GM18873 (cell line): ENCODE measurements around the gene RPTOR.

Experiments used
- ATAC-seq: cut with Tn5 transposase; IDR thresholded peaks from one replicate; pipeline ENCODE4 v1.9.1; 2021; ENCODE audit warnings: mild to moderate bottlenecking, moderate library complexity, moderate number of reproducible peaks; ENCODE audit not compliant: unreplicated experiment, low FRiP score

RPTOR gene

DNA sequence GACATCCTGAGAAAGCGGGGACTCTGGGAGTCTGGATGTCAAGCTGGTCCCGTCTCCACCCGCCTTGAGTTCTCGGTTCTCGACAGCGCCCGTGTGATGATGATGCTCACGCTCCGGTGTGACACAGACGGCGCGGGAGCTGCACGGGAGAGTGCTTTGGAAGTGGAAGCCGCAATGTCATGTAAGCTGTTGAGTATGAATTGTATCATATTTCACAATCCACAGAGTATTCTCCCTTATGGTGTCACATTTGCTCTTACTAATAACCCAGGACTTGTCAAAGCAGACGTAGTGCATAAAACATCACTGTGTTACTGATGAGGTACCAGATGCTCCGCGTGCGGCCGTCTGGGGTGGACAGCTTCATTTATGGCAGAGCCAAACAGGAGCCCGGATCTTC lies 229.5 kb downstream of the RPTOR start:
- ATAC-seq: no peak

DNA sequence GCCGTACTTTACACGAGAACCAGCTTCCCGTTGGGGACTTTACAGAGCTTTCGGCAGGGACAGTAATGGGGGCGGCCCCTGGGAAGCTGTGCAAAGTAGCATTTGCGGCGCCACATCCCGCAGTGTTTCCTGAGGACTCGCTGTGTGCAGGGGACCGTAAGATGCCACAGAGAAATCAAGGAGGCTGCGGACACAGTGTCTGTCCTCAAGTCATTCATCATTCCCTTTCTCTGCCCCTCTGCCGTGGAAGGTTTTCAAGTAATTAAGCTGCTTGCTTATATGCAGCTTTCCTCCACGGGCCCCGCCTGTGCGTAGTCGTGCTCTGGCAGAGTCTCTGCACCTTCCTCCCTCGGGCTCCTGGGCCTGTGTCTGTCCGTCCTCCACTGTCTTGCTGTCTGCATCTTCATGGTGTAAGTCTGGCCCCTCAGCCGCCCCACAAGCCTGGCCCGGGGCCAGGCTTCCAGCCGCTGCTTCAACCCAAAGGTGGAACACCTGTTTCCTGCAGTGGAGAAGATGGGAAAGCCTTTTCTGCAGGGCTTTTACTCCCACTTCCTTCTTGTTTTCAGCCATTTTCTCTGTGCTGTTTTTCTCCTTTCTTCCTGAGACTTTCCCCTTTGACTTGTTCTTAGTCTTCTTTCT lies 230.1 kb downstream of the RPTOR start:
- no peak for ATAC-seq

DNA sequence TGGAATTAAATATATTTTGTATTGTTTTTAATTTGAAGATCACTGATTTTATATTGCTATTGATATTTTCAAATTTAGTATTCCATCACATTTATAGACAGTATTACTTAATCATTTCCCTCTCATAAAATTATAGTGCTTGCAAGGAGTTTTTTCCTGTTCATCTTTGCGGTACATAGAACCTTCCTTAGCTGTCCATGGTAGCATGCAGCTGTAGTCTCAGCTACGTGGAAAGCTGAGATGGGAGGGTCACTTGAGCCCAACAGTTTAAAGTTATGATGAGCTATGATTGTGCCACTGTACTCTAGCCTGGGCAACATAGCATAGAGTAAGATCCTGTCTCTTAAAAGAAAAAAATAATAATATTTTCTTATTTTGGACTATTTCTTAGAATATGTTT lies 231.2 kb downstream of the RPTOR start:
- no peak for ATAC-seq

DNA sequence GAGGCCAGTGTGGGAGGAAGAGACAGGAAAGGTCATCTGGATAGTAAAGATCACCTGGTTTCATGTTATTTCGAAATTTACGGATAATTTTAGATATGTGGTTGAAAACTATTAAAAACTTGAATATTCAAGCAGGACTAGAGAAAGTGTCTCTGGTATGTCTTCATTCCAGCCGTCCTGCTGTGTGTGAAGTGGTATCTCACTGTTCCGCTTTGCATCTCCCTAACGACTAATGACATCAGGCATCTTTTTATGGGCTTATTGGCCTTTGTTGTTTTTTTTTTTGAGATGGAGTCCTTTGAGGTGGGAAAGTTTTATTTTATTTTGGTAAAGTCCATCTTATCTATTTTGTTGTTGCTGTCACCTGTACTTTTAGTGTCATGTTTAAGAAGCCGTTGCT lies 232.6 kb downstream of the RPTOR start:
- ATAC-seq: no peak

DNA sequence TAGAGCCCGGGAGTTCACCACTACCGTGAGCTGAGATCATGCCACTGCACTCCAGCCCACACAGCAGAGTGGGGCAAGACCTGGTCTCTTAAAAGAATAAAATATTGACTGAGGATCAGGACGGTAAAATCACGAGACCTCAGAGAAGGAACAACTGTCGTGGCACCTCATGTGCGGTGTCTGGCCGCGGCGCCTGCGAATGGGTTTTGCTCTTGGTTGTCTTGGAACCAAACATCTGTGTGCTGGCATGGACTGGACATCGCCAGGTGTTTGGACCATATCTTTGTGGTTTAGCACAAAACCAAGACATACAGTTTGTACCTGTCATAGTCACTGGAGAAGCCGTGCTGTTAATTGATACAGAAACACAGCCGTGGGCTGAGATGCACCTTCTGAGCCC lies 234.1 kb downstream of the RPTOR start:
- ATAC-seq: no peak

DNA sequence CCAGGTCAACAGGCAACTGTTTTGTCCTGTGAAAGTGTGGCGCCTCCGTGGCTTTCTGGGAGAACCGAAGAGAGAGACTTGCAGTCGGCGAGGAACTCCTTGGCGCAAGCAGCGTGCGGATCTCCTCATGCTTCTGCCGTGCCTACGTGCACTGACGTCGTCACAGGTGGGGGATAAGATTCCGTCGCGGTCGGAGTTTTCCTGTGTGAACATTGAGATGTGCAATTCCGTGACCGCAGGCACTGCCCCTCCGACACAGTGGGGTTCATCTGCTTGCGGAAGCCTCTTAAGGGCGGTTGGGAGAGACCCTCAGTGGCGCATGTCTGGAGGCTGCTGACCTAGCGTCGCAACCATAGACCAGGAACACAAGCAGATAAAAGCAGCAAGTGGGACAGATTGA lies 234.7 kb downstream of the RPTOR start:
- no peak for ATAC-seq

DNA sequence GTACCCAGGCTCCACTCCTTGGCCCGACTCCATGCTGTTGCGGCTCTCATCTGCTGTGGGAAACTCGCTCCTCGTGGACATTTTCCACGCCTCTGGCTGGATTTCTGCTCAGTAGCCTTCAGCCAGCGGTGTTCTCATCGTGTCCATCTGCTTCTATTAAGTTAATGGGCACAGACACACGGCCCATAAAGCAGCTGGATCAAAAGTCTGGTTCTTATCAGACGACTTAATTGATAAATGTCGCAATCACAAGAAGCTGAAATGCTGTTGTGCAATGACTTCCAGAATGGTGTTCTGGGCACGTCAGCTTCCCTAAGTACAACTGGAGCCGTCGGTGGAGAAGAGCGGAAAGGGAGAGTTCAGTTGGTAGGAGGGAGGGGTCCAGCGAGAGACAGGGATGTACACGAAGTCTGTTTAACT lies 235.3 kb downstream of the RPTOR start:
- ATAC-seq: no peak

DNA sequence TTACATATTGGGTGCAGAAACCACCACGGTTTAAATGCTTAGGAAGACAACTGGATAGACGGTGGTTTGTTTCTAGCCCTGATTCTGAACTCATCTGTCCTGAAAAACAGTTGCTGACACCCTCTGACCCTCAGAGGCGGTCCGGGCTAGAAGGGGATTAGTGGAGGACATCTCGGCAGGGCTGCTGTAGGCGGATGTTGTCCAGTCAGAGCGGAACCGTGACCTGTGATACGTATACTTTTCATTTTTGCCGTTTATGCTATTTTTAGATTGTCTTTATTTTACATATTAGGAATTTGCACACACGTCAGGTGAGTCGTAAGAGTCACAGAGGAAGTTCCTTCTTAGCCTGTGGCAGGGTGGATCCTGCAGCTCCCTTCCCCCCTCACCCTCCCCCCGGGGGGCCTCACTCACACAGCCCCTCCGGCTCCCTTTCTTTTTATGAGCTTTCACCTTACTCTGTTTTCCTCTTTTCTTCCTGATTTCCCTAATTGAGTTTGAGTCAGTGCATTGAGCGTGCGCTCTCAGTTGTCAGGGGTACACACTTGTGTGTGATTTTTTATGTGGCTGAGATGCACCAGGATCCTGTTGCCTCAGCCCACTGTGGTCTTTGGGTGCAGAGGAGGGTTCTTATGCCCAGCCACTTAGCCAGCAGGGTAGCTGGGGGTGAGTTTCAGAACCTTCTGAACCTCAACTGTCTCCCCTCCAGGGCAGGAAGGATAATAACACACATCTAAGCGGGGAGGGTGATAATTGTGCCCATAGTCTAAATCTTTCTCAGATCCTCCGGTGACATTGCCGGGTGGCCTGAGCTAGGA lies 236.0 kb downstream of the RPTOR start:
- ATAC-seq: no peak

DNA sequence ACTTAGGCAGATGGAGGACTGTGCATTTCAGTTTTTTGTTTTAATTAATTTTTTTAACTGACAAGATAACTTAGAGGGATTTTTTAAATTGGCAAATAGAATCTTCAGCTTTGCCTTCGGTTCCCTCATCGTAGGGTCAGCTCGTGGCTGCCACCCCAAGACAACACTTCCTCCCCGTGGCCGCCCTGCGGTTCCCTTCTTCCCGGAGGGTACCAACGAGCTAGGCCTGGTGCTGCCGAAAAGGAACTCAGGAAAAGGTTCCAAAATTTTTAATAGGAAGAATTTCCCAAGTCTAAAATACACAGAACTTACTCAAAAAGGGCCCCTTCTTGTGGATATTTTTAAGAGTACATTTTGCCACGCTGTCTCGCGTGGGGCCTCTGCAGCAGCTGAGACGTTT lies 236.6 kb downstream of the RPTOR start:
- ATAC-seq: no peak

DNA sequence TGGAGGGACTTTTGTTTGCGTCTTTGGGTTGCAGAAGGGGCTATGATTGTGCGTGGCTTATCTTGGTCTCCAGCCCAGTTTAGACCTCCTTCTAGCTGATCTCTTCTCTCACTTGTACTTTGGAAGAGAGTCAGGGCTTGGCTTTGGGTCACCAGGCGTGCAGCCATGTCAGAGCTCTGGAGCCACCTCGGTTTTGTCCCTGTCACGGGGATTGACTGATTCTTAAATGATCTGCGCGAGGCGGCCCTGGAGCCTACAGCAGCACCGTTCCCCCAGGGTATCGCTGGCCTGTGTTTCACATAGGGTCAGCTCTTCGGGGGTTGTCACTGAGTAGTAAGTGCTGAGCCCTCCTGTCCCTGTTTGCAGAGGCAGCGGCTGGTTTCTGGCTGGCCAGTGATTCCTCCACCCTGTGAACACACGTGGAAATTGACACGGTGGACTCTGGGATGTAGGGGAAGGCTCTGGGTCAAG lies 237.2 kb downstream of the RPTOR start:
- ATAC-seq: no peak

DNA sequence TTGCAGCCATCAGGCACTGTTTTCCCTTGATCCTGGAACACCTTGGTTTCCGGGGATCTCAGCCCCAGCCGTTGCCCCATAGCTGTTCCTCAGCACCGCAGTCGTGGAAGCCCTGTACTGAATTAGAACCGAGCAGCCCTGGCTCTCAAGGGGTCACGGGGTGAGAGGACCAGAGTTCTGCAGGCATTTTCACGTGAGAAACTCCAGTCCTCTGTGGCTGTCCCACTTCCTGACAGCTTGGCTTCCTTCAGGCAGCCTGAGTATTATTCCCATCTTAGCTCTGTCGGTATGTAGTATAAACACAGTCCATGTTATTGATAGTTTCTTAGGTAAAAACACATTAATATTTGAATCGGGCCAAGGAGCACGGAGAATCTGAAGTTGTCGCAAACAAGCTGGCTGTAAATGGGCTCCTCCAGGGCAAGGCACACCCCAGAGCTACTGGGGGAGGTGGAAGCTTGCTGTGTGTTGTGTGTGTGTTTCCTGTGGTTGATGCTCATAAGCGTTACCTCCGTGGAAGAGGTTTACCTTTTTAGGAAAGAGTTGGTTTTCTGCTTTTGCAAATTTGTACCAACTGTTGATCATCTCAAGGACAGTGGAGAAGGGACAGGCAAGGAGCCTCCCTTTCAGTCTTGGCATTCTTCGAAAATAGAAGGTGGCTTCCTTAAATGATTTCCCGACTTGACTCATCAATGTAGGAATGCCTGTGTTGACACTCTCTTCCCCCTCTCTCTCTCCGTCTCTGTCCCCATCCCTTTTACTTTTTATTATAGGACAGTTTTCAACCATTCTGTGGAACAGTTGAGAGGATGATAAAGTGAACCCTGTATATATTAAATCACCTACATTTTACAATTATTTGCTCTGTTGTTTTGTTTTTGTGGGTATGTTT lies 238.1 kb downstream of the RPTOR start:
- no peak for ATAC-seq

DNA sequence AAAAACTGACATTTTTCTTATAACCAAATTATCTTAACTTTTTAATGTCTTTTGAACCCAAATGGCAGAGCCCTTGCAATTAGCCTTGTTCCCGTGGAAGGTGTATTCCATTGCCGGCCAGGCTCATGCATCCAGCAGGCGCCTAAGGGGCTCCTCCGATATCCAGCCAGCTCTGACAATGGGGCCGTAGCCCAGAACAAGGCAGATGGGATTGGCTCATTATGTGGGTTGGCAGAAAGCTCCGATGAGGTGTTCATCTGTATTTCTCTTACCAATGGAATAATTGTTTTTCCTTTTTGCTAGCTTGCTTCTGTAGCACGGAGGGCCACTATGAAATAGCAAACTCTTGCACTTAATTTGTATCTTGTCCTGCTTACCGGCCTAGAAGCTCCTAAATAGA lies 238.8 kb downstream of the RPTOR start:
- no peak for ATAC-seq

DNA sequence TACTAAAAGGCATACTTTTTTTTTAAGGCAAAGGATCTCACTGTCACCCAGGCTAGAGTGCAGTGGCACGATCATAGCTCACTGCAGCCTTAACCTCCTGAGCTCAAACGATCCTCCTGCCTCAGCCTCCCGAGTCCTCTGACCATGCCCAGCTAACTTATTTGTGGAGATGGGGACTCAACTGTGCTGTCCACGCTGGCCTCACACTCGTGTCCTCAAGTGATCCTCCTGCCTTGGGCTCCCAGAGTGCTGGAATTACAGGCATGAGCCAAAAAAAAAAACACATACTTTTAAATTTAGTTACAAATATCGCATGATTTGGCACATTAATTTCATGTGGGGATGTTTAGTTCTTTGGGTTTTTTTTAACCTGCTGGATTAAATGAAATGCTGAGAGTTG lies 239.3 kb downstream of the RPTOR start:
- ATAC-seq: no peak

DNA sequence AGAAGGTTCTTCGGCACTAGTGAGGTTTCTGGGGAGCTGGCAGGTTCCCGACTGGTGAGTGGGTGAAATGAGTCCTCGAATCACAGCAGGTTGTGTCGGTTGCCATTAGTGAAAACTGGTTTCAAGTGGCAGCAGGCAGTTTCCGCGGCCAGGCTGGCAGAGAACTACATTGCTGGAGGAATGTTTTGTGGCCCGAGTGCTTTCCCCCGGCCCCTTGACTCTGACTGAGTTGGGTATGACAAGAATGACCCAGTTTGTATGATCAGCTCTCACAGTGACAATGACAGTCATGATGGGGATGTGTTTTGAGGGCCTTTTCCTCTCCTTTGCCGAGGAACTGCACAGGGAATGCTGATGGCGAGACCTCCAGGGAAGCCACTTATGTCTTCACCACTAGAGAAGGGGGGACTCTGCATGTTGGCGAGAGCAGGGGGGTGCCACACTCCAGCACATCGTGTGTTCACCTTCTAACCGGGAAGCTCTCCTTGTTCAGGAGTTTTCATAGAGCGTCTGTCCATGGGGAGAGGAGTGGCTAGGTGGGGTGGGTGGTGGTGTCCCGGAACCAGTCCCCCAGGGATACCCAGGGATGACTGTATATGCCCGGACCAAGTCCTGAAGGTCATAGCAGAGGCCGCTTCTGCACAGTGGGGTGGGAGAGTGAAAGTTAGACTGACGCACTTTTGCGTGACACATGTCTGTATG lies 241.0 kb downstream of the RPTOR start:
- ATAC-seq: no peak

DNA sequence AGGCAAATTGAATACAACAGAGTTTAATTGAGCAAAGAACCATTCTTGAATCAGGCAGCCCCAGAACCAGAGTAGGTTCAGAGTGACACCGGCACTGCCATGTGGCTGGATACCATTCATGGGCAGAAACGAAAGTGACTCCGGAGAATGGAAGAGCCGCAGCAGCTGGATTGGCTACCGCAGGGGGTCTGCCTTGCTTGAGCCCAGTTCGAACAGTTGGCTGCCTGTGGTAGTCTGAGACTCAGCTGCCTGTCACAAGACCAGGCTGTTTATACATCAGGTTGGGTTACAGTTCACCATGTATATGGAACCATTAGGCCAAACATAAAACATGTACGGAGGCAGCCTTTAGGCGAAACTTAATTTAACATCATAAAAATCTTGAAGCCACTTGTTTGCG lies 241.8 kb downstream of the RPTOR start:
- ATAC-seq: no peak

DNA sequence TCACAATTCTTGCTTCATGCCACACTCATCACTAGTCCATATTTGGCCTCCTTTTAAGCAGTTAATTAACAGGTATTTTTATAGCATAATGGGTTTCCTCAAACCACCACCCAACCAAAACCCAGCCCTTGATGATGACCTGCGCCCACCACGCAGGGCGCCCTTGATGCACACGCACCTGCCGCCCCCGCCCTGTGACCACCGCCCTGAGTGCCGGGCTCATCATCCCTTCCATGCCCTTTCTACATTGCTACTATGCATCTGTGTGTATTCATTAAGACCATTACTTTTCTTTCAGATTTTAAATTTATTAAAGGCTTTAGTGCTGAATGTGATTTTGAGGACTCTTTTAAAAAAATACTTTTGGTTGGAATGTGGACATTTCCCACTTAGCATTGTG lies 242.2 kb downstream of the RPTOR start:
- ATAC-seq: no peak

DNA sequence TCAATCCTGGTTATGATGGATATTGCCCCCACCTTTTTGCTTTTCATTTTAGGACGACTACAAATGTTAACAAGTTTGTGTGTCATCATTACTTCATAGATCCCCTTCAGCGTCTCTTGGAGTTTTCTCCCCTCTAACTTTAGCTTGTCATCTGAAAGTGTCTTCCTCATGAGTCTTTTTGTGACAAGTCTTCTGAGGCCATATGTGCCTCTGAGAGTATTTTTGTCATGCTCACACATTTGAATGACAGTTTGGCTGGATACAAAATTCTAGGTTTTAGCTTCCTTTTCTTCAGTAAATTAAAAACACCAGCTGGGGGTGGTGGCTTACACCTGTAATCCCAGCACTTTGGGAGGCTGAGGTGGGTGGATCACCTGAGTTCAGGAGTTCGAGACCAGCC lies 243.2 kb downstream of the RPTOR start:
- no peak for ATAC-seq

DNA sequence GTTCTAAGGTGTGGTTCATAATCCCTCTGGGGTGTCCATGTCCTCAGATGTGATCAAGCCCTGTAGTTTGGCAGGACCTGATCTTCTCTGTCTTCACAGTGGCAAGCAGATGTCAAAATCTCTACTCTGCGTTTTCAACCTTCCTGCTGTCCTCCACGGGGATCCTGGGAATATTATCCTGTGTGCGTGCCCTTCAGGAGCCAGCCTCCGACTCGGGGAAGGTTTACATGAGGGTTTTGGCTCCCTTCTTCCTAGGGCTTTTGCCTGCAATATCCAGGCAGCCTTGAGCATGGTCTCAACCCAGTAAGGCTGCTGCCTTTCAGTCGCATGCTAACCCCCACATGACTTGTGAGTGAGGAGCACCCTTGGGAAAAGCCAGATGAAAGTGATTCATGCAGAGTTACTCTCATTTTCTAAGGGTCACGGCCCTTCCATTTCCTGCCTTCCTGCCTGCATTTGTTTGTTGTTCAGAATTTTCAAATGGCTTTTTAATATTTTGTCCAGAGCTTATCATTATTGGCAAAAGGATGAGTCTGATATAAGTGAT lies 244.8 kb downstream of the RPTOR start:
- no peak for ATAC-seq

DNA sequence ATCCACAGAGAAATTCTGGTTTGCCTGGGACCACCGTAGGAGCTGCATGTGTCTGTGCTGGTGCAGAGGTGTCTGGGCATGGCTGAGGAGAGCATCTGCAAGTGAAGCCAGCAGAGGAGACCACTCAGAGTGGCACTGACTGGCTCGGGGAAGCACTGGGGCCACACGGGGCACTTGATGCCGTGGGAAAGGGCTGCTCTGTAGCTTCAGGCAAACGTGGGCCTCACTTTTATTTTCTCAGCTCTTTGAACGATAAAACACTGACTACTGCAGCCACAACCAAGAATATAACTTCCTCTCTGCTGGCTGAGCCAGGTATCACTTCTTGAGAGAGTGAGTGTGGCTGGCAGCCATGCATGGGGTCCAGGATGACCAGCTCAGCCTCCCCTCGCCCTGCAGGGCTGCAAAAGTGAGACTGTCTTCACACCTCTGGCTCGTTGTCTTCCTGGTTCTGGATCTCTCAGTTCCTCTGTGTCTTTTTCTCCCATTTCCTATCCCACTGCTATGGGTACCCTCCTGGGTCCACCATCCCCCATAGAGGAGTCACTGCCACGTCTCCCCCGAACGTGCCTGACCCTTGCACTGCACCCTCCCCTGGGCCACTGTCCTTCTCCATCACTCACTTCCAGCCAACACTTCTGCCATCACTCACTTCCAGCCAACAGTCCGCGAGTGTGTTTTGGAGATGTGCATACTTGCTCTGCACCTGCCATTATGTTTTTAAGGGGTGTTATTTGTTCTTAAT lies 245.6 kb downstream of the RPTOR start:
- ATAC-seq: no peak
